ENCODE measurements around the gene FBXW8.

DNA sequence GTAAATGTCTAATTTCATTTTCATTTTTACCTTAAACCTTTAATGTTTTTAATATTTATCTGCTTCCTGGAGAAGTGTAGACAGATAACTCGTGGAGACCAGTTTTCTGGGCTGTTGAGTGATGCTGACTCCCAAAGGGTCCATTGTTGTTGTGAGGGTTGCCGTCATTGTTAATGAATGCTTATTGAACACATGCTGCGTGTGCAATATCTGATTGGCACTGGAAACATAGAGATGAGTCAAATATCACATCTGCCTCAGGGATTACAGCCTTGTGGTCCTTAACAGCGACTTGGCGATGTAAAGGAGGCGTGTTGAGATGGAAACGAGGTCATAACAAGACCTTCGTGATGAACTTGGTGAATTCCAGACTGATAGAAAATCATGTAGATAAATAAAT is 85.9 kb downstream of the FBXW8 start:
- TF ChIP-seq, protein P1, sequence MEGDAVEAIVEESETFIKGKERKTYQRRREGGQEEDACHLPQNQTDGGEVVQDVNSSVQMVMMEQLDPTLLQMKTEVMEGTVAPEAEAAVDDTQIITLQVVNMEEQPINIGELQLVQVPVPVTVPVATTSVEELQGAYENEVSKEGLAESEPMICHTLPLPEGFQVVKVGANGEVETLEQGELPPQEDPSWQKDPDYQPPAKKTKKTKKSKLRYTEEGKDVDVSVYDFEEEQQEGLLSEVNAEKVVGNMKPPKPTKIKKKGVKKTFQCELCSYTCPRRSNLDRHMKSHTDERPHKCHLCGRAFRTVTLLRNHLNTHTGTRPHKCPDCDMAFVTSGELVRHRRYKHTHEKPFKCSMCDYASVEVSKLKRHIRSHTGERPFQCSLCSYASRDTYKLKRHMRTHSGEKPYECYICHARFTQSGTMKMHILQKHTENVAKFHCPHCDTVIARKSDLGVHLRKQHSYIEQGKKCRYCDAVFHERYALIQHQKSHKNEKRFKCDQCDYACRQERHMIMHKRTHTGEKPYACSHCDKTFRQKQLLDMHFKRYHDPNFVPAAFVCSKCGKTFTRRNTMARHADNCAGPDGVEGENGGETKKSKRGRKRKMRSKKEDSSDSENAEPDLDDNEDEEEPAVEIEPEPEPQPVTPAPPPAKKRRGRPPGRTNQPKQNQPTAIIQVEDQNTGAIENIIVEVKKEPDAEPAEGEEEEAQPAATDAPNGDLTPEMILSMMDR (IDR thresholded peaks at IDR 0.05) = no peak
- TF ChIP-seq POLR2A (IDR thresholded peaks at IDR 0.05) = no peak

Measured in esophagus squamous epithelium (tissue), 4 donors.